Right lobe of liver (tissue), 6 donors: Measurements from ENCODE around the gene ACVRL1. TPM values are rescaled to one million over a fixed set of nuclear protein-coding genes. Genes with fewer than 3 reads are reported as not detected.

Experiments
- ATAC-seq, 4 donors: fragments of 200-7000 bp; cut with Tn5 transposase; one replicate each; pipeline ENCODE4 v1.9.1; 2020; ENCODE audit warnings: mild to moderate bottlenecking in 4 of 4, moderate library complexity in 4 of 4
- DNase-seq, 3 donors: peaks; one replicate each; pipeline ENCODE4 v3.0.0-alpha.2; 2020
- H3K27ac ChIP-seq, 3 donors: fragments of 200-600 bp; one replicate each; pipeline ENCODE4 v1.8.0; 2022
- H3K27me3 ChIP-seq, 2 donors: fragments of 200-600 bp; one replicate each; pipeline ENCODE4 v1.8.0; 2022
- H3K36me3 ChIP-seq, 4 donors: fragments of 200-600 bp; sonication (generic) in 1 of 4; one replicate each; pipeline versions ENCODE4 v1.5.1 to v1.8.0; 2017 to 2022; ENCODE audit warnings: control low read depth in 1 of 4
- H3K4me1 ChIP-seq, 4 donors: fragments of 200-600 bp; sonication (generic) in 1 of 4; one replicate each; pipeline versions ENCODE4 v1.5.1 to v1.8.0; 2017 to 2022; ENCODE audit warnings: control low read depth in 1 of 4
- H3K4me3 ChIP-seq, 3 donors: fragments of 200-600 bp; one replicate each; pipeline ENCODE4 v1.8.0; 2022
- H3K9me3 ChIP-seq, 4 donors: fragments of 200-600 bp; sonication (generic) in 1 of 4; one replicate each; pipeline versions ENCODE4 v1.5.1 to v1.8.0; 2017 to 2022; ENCODE audit warnings: control low read depth in 1 of 4
- CTCF ChIP-seq, 4 donors: fragments of 200-600 bp in 3 of 4; fragments of 450-650 bp in 1 of 4; IDR thresholded peaks; one replicate each; pipeline versions ENCODE4 v1.5.1 to v1.8.0; 2016 to 2022; ENCODE audit warnings: antibody characterized with exemption in 4 of 4, mild to moderate bottlenecking in 2 of 4
- POLR2A ChIP-seq: fragments of 450-650 bp; IDR thresholded peaks from one replicate; pipeline ENCODE4 v1.6.1; 2017; ENCODE audit warnings: antibody characterized with exemption, mild to moderate bottlenecking
- WGBS: methylation state at CpG from one replicate; pipeline ENCODE4 v1.1.6; 2018; ENCODE audit warnings: low coverage, low lambda C conversion rate; ENCODE audit not compliant: insufficient coverage; ENCODE audit errors: missing lambda C conversion rate; 5-methylcytosine and 5-hydroxymethylcytosine counted together
- intact Hi-C, 2 donors: fragments of 100-400 bp; cut with DNase I; formaldehyde crosslinking; loops; one replicate each; pipeline versions ENCODE4 v1.11.2 to v1.14.1; 2022
- total RNA-seq, 6 experiments: library from RNA; depleted of rRNA in 2 of 6; stranded (reverse); fragments of >200 nt in 2 of 6; fragmentation: NEBNext Ultra II Directional in 3 of 6; extraction: Animal tissue kit (Norgen Biotek cat#: 25700) in 3 of 6; gene quantifications; one replicate each; pipeline versions ENCODE4 v1.1.0 to v1.2.4, GENCODE V29; 2016 to 2023
- donor health status: DM: no; HTN: yes; CAD: no.
- donor health status: DM: no; HTN: no; CAD: no.
- donor health status: DM: no; HTN: no; CAD: no.
- donor health status: DM: no; HTN: yes; CAD: no.
- donor health status: DM: no; HTN: yes; CAD: no.

Gene ACVRL1
- total RNA-seq, 6 experiments from 2014 or later, result 2.9 to 10.7 (median 6.2) TPM

- Histone ChIP-seq H3K9me3 (no peaks in the 10 kb centered on the region), H3K36me3 (no peaks in the 10 kb centered on the region), H3K4me3 (peak overlapping the region in 2 of 3 donors; percentile 24 to 29), H3K27ac (no peak overlapping the region), H3K27me3 (no peaks in the 10 kb centered on the region), H3K4me1 (peaks cover 0 to 18% (median 0%) of the 10 kb centered on the region in 4 donors)
- peak; percentile 66 to 79 (median 74) for DNase-seq
- intact Hi-C loops, result no loop called here
- peak; percentile 68 to 86 (median 76) for ATAC-seq
- WGBS, result 27% methylated on average over 12 of the region's 53 CpGs
- no peak for TF ChIP-seq POLR2A
- no peak for TF ChIP-seq CTCF (IDR thresholded peaks at IDR 0.05)
These were observed 43.1 kb upstream of the ACVRL1 start for GRCh38 chr12:51863933-51864832.

DNA sequence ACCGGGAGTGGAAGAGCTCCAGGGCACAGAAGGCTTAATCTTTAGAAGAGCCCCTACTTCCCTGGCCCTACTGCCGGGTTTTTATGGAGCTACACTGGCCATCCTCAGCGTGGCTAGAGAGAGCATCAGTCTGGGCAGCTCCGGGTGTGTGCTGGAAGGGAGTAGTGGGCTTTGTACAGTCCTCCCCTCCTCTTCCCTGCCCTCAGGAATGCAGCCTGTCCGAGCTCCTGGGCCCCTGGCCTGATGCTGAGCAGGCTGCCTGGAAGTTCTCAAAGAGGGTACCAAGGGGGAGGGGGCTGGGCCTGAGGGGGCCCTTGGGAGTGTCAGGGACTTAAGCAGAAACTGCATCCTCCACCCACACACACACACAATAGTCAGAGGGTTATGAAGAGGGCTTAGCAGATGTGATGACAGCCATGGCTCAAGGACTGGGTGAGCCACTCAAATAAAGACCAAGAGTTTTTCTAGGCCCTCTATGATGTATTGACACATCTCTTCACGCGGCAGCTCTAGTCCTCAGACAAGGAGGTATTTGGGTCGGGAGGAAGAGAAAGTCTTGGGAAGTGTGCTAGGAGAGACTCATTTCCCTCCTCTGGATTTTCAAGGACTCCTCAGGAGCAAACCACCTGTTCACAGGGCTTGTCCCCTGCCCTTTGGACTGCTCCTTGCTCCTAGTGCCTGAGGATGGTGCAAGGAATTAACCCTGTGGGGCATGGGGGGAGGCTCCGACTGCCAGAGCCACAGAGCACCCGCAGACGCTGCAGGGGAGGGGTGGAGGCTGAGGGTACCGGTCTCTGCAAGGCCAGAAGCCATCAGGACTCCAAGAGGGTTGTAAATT is 42.3 kb upstream of the ACVRL1 start:
- peak in 1 of 3 donors; percentile 31 for DNase-seq
- 93% methylated on average over 6 of the region's 12 CpGs for WGBS
- no peaks in the 10 kb centered on the region for H3K36me3 ChIP-seq
- no peak overlapping the region for H3K27ac ChIP-seq
- TF ChIP-seq CTCF (IDR thresholded peaks at IDR 0.05) (no peak), POLR2A (no peak)
- no peaks in the 10 kb centered on the region for H3K9me3 ChIP-seq
- H3K4me1 ChIP-seq, result peaks cover 0 to 21% (median 0%) of the 10 kb centered on the region in 4 donors
- intact Hi-C loops, result no loop called here
- no peak overlapping the region for H3K4me3 ChIP-seq
- ATAC-seq, result no peak
- H3K27me3 ChIP-seq, result no peaks in the 10 kb centered on the region

- Histone ChIP-seq H3K27me3 (no peaks in the 10 kb centered on the region), H3K27ac (no peak overlapping the region), H3K9me3 (no peaks in the 10 kb centered on the region), H3K4me3 (no peak overlapping the region), H3K4me1 (peaks cover 0 to 21% (median 0%) of the 10 kb centered on the region in 4 donors), H3K36me3 (no peaks in the 10 kb centered on the region)
- ATAC-seq, result no peak
- TF ChIP-seq CTCF (IDR thresholded peaks at IDR 0.05) (no peak), POLR2A (no peak)
- DNase-seq, result peak in 1 of 3 donors; percentile 37
- intact Hi-C loops, result no loop called here
- WGBS, result no CpG with 5 or more reads among the region's 7 CpGs
These were observed 41.5 kb upstream of the ACVRL1 start for GRCh38 chr12:51865757-51866270.

- Histone ChIP-seq H3K27me3 (no peaks in the 10 kb centered on the region), H3K4me3 (no peak overlapping the region), H3K36me3 (no peaks in the 10 kb centered on the region), H3K9me3 (no peaks in the 10 kb centered on the region), H3K4me1 (peaks cover 0 to 21% (median 0%) of the 10 kb centered on the region in 4 donors), H3K27ac (no peak overlapping the region)
- peak in 1 of 3 donors; percentile 11 for DNase-seq
- WGBS, result 80% methylated on average over 4 of the region's 4 CpGs
- TF ChIP-seq CTCF (IDR thresholded peaks at IDR 0.05), result no peak
- no peak for TF ChIP-seq POLR2A
- no peak for ATAC-seq
- intact Hi-C loops, result no loop called here
These were observed 41.0 kb upstream of the ACVRL1 start for GRCh38 chr12:51866324-51866723.
